GM21526 (cell line): ENCODE data around the gene PRDM1.
A peak's percentile ranks its signal among the peaks of the same experiment; 100 is the strongest.

Source experiments
- ATAC-seq: cut with Tn5 transposase; IDR thresholded peaks from one replicate; pipeline ENCODE4 v1.9.1; 2021; ENCODE audit warnings: moderate library complexity; ENCODE audit not compliant: unreplicated experiment, low FRiP score

PRDM1 gene

GRCh38 chr6:106069478-106069877, 16.7 kb upstream of the PRDM1 start:
- ATAC-seq, result no peak

GRCh38 chr6:106070636-106071035, 15.5 kb upstream of the PRDM1 start:
- no peak for ATAC-seq

- no peak for ATAC-seq
Measured at GRCh38 chr6:106072501-106073090, 13.5 kb upstream of the PRDM1 start.

- no peak for ATAC-seq
Measured at GRCh38 chr6:106074146-106074545, 12.0 kb upstream of the PRDM1 start.

GRCh38 chr6:106076139-106076538, 10.0 kb upstream of the PRDM1 start:
- no peak for ATAC-seq

GRCh38 chr6:106077170-106077569, 9.0 kb upstream of the PRDM1 start:
- no peak for ATAC-seq

- no peak for ATAC-seq
Measured at GRCh38 chr6:106077881-106078280, 8.3 kb upstream of the PRDM1 start.

GRCh38 chr6:106079961-106080762, 6.0 kb upstream of the PRDM1 start:
- no peak for ATAC-seq

- no peak for ATAC-seq
Measured at GRCh38 chr6:106080763-106081095, 5.4 kb upstream of the PRDM1 start.

GRCh38 chr6:106081715-106082114, 4.4 kb upstream of the PRDM1 start:
- no peak for ATAC-seq

- ATAC-seq, result no peak
Measured at GRCh38 chr6:106082735-106083398, 3.3 kb upstream of the PRDM1 start.

GRCh38 chr6:106083618-106084017, 2.5 kb upstream of the PRDM1 start:
- ATAC-seq, result no peak

GRCh38 chr6:106084106-106084988, 1.8 kb upstream of the PRDM1 start:
- ATAC-seq, result peak; percentile 85

- no peak for ATAC-seq
Measured at GRCh38 chr6:106084989-106085691, 996 bp upstream of the PRDM1 start.

GRCh38 chr6:106085692-106085983, 498 bp upstream of the PRDM1 start:
- no peak for ATAC-seq

GRCh38 chr6:106086814-106087175, 659 bp downstream of the PRDM1 start:
- no peak for ATAC-seq

GRCh38 chr6:106087548-106088325, 1.6 kb downstream of the PRDM1 start:
- ATAC-seq, result no peak

- no peak for ATAC-seq
Measured at GRCh38 chr6:106090001-106090400, 3.9 kb downstream of the PRDM1 start.

- ATAC-seq, result no peak
Measured at GRCh38 chr6:106092279-106092678, 6.1 kb downstream of the PRDM1 start.
